Measurements from ENCODE around the gene STK32A. TPM values are rescaled to one million over a fixed set of nuclear protein-coding genes. Genes with fewer than 3 reads are reported as not detected.

Gene STK32A
- total RNA-seq, 1 experiment from 2014 or later: 1.3 TPM

DNA sequence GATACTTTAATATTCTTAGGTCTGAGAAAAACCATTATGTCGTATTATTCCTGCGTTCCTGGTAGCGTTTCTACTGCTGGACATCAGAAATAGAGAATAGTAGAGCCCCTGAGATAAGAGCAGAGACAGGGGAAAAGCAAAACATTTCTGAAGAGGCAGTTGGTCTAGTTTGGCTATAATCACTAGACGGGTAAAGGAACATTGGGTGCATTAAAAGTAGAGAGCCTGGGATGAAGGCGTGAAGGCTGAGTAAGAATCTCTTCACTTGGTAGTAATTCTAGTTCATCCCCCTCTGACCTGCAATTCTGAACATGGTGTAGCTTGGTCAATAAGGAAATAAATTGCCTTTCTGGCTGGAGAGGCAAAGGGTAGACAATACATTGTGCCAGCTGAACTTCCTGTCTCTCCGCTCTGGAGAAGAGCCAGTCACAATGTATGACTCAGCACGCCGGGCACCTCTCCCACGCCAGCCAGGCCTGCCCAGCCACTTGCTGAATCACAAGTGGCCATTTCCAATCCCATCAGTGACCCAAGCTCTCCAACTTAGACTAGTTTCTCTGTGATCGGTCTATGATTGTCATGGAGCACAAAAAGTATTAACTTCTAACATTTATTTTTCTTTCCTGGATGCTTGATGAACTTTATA, 75.4 kb downstream of the STK32A start:
- Histone ChIP-seq H3K14ac (ENCODE audit: insufficient read depth, low read length) (no peak overlapping the region), H3K9me3 (ENCODE audit: control insufficient read depth, low read depth, low read length) (no peaks in the 10 kb centered on the region), H2BK20ac (ENCODE audit: low read depth, low read length, poor library complexity, severe bottlenecking) (no peak overlapping the region), H3K27ac (ENCODE audit: insufficient read length, low read depth, low read length) (no peak overlapping the region), H4K20me1 (ENCODE audit: control insufficient read depth, insufficient read depth, insufficient read length) (no peaks in the 10 kb centered on the region), H3K4ac (ENCODE audit: low read depth, low read length) (no peak overlapping the region), H2BK12ac (ENCODE audit: insufficient read length, low read depth, low read length) (no peak overlapping the region), H3K56ac (ENCODE audit: insufficient read length, low read depth, low read length) (no peak overlapping the region), H3K23me2 (ENCODE audit: insufficient read length, low read depth, low read length, poor library complexity, severe bottlenecking) (no peaks in the 10 kb centered on the region), H3T11ph (ENCODE audit: low read length) (no peak overlapping the region), H4K91ac (ENCODE audit: insufficient read length, low read depth, low read length) (no peak overlapping the region), H2AK5ac (ENCODE audit: insufficient read length, low read length) (no peak overlapping the region), H3K9ac (ENCODE audit: extremely low read depth, insufficient read length, low read length) (no peak overlapping the region), H3K79me1 (ENCODE audit: insufficient read depth, low read depth, low read length, poor library complexity, severe bottlenecking) (no peaks in the 10 kb centered on the region), H4K8ac (replicated peaks; ENCODE audit: insufficient read length, low read depth, low read length) (no peak overlapping the region), H3K4me2 (ENCODE audit: insufficient read depth, insufficient read length, low read length) (no peak overlapping the region), H2BK15ac (ENCODE audit: low read depth, low read length) (no peak overlapping the region), H2AFZ (ENCODE audit: low read length) (peak overlapping the region; percentile 36), H2BK5ac (ENCODE audit: insufficient read length, low read length) (no peak overlapping the region), H3K4me1 (ENCODE audit: insufficient read depth, low read length) (no peaks in the 10 kb centered on the region), H3K27me3 (ENCODE audit: insufficient read depth, low read length) (no peaks in the 10 kb centered on the region), H4K5ac (ENCODE audit: insufficient read length, low read depth, low read length) (no peak overlapping the region), H3K23ac (ENCODE audit: insufficient read length, low read depth, low read length) (no peak overlapping the region), H2BK120ac (ENCODE audit: low read depth, low read length, poor library complexity, severe bottlenecking) (no peak overlapping the region), H3K18ac (ENCODE audit: insufficient read length, low read depth, low read length) (no peak overlapping the region), H3K79me2 (ENCODE audit: insufficient read depth, low read length) (no peaks in the 10 kb centered on the region)
- no peaks in the 10 kb centered on the region; a peak in 1 of 5 replicates for H3K9me3 Mint-ChIP-seq
- no peaks in the 10 kb centered on the region for H3K27me3 Mint-ChIP-seq (ENCODE audit: low read depth)
- peak; percentile 54 for DNase-seq
- no CpG with 5 or more reads among the region's 10 CpGs for WGBS (ENCODE audit: extremely low coverage, insufficient read length, low lambda C conversion rate)
- no peak overlapping the region for H3K4me3 Mint-ChIP-seq
- H3K4me1 Mint-ChIP-seq: peaks cover 5 to 7% of the 10 kb centered on the region in 2 experiments
- peak overlapping the region in 2 of 3 experiments; percentile 3 to 53; a peak in 5 of 7 replicates for H3K27ac Mint-ChIP-seq
- TF ChIP-seq CTCF (conservative IDR thresholded peaks at IDR 0.05): no peak
- H3K36me3 Mint-ChIP-seq (ENCODE audit: insufficient read depth in 1 of 3, low read depth in 3 of 3): no peaks in the 10 kb centered on the region

Data from H9 (cell line).